GM12878 (cell line): Measurements from ENCODE around the gene CHAF1A. TPM values are rescaled to one million over a fixed set of nuclear protein-coding genes. Genes with fewer than 3 reads are reported as not detected.

Experiments used
- ATAC-seq: fragments of 200-7000 bp; cut with Tn5 transposase; 3 replicates; pipeline ENCODE4 v1.9.1; 2020; ENCODE audit warnings: mild to moderate bottlenecking, moderate library complexity
- BruUV-seq: library from RNA; stranded (reverse); fragments of 400-500 nt; replicated peaks from 2 replicates; lab custom pipeline; 2021; lab: Mats Ljungman, UMichigan
- CTCF ChIA-PET: fragments of 300-600 bp; sonication (Branson Sonifier 250); formaldehyde crosslinking; extraction: SDS; loops from one replicate; lab custom pipeline; 2021; ENCODE audit warnings: inconsistent platforms; lab: Yijun Ruan, JAX
- POLR2A ChIA-PET: fragments of 350-600 bp; formaldehyde crosslinking; extraction: SDS; loops from one replicate; lab custom pipeline; 2021; ENCODE audit warnings: inconsistent platforms; lab: Charles Lee
- RAD21 ChIA-PET: fragments of 300-600 bp; sonication (Branson Sonifier 250); formaldehyde crosslinking; loops from one replicate; lab custom pipeline; 2023; ENCODE audit warnings: antibody characterized with exemption; ENCODE audit not compliant: unreplicated experiment; lab: Charles Lee
- SMC1A ChIA-PET: fragments of 300-600 bp; sonication (Branson Sonifier 250); formaldehyde crosslinking; loops from one replicate; lab custom pipeline; 2023; ENCODE audit not compliant: unreplicated experiment, uncharacterized antibody; lab: Charles Lee
- DNase-seq: peaks from one replicate; pipeline ENCODE4 v3.0.0-alpha.2; 2011; ENCODE audit warnings: low read depth, low spot score
- FAIRE-seq: peaks from 3 replicates; lab custom pipeline; 2011; peaks lifted over from hg19 to GRCh38; lab: Jason Lieb, UNC
- H2AFZ ChIP-seq: 2 replicates; pipeline ENCODE4 v1.6.0; 2011; ENCODE audit warnings: low read depth, low read length, control low read depth; ENCODE audit not compliant: control insufficient read depth
- H3K27ac ChIP-seq: 2 replicates; pipeline ENCODE4 v1.5.1; 2011; ENCODE audit warnings: control low read depth; ENCODE audit not compliant: control insufficient read depth, insufficient read depth
- H3K27me3 ChIP-seq, 2 experiments: replicated peaks in 1 of 2; 2 replicates each; pipeline versions ENCODE4 v1.6.0 to v1.6.1; 2011; ENCODE audit warnings: low read length in 1 of 2; ENCODE audit not compliant: control insufficient read depth in 2 of 2, insufficient read depth in 2 of 2
- H3K36me3 ChIP-seq, 2 experiments: 2 replicates each; pipeline ENCODE4 v1.5.1; 2011; ENCODE audit warnings: low read length in 1 of 2; ENCODE audit not compliant: control insufficient read depth in 2 of 2, insufficient read depth in 2 of 2
- H3K4me1 ChIP-seq: 2 replicates; pipeline ENCODE4 v1.6.1; 2011; ENCODE audit warnings: mild to moderate bottlenecking, low read length, moderate library complexity, mixed read lengths; ENCODE audit not compliant: control insufficient read depth, insufficient read depth
- H3K4me2 ChIP-seq: 2 replicates; pipeline ENCODE4 v1.6.0; 2011; ENCODE audit warnings: control low read depth; ENCODE audit not compliant: control insufficient read depth, insufficient read depth
- H3K4me3 ChIP-seq: fragments of 200-600 bp; sonication (generic); 2 replicates; pipeline ENCODE4 v1.5.1; 2016
- H3K79me2 ChIP-seq: 2 replicates; pipeline ENCODE4 v1.6.0; 2011; ENCODE audit warnings: low read length; ENCODE audit not compliant: control insufficient read depth, insufficient read depth
- H3K9ac ChIP-seq: 2 replicates; pipeline ENCODE4 v1.8.0; 2011; ENCODE audit warnings: low read length, control low read depth, mixed read lengths; ENCODE audit not compliant: control insufficient read depth, insufficient read depth
- H3K9me3 ChIP-seq: replicated peaks from 3 replicates; pipeline ENCODE4 v1.5.1; 2011; ENCODE audit warnings: mild to moderate bottlenecking, low read length; ENCODE audit not compliant: control insufficient read depth, insufficient read depth
- H4K20me1 ChIP-seq: 2 replicates; pipeline ENCODE4 v1.6.0; 2011; ENCODE audit not compliant: control insufficient read depth, insufficient read depth
- WGBS: methylation state at CpG from one replicate; pipeline ENCODE4 v1.1.6; 2016; ENCODE audit warnings: low lambda C conversion rate; ENCODE audit not compliant: insufficient replicate concordance, insufficient coverage; ENCODE audit errors: missing lambda C conversion rate; 5-methylcytosine and 5-hydroxymethylcytosine counted together
- in situ Hi-C: fragments of 300-500 bp; cut with MboI; formaldehyde crosslinking; loops from 9 replicates; pipeline ENCODE4 v1.14.3; 2018; ENCODE audit warnings: mixed read lengths
- intact Hi-C: fragments of 100-400 bp; cut with micrococcal nuclease; formaldehyde crosslinking; loops from one replicate; pipeline ENCODE4 v1.14.2; 2022; ENCODE audit not compliant: unreplicated experiment
- polyA plus RNA-seq, 11 experiments: library from polyadenylated mRNA; depleted of rRNA in 4 of 11; unstranded in 6 of 11; stranded (reverse) in 5 of 11; fragments of >200 nt; fragmentation: Nextera tagmentation in 4 of 11; fragmentation: Illumina TruSeq in 1 of 11; extraction: Ambion mirVana in 4 of 11; extraction: Trizol in 1 of 11; gene quantifications; 1 replicate in 1 of 11; 2 replicates in 10 of 11; pipeline versions ENCODE4 v1.2.1 to v1.2.3, GENCODE V29; 2011 to 2016; ENCODE audit warnings: inconsistent platforms in 2 of 11, missing spikeins in 2 of 11, low read depth in 1 of 11
- total RNA-seq, 4 experiments: library from RNA; depleted of rRNA in 3 of 4; stranded (reverse); fragments of >200 nt in 3 of 4; fragmentation: Illumina TruSeq in 1 of 4; extraction: Trizol in 1 of 4; gene quantifications; 2 replicates each; pipeline versions ENCODE4 v1.2.1 to v1.2.3, GENCODE V29; 2013 to 2021
- TF ChIP-seq, protein P1 (sequence below): fragments of 450-650 bp; IDR thresholded peaks from 2 replicates; pipeline ENCODE4 v1.6.1; 2016; ENCODE audit warnings: mild to moderate bottlenecking
- TF ChIP-seq, protein P2 (sequence below): fragments of 450-650 bp; IDR thresholded peaks from 2 replicates; pipeline ENCODE4 v1.6.1; 2017; ENCODE audit warnings: mild to moderate bottlenecking, low read depth, inconsistent platforms; ENCODE audit not compliant: poor library complexity, severe bottlenecking

The CHAF1A gene
- total and polyA plus RNA-seq, 10 of the 15 experiments (the other 5 are each of a cell fraction or from before 2014, with no cell fraction given) = 1.3 to 69.1 (median 34.2) TPM

DNA sequence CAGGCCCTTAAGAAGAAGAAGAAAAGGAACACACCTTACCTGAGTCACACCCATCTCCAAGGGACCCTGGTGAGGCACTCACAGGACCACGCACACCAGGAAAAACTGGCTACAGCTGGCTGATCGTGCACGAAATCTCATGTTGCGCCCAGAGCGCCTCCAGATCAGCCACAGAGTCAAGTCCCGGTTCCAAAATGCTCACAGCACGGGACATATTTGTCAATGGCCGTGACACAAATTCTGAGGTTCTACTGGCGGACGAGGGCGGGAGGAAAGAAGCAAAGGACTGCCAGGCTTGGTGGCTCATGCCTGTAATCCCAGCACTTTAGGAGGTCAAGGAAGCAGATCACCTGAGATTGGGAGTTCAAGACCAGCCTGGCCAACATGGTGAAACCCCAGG lies 23.6 kb upstream of the CHAF1A start:
- ChIA-PET RAD21 (interaction anchor here (0.9 to 2.8 kb wide), 2 partner anchors 23 to 408 kb away, joined by 3 to 17 read pairs; partner anchors contain the start of genes CHAF1A and DAPK3), SMC1A (interaction anchor here (1.2 to 4.3 kb wide), 3 partner anchors 15 to 27 kb away, joined by 3 to 24 read pairs (median 3); no protein-coding TSS in a partner anchor)
- H3K4me3 ChIP-seq = peak overlapping the region; percentile 53
- in situ Hi-C loops = no loop called here
- no peak overlapping the region for H2AFZ ChIP-seq
- intact Hi-C loops = no loop called here
- no peaks in the 10 kb centered on the region for H3K9me3 ChIP-seq
- TF ChIP-seq, protein P1, sequence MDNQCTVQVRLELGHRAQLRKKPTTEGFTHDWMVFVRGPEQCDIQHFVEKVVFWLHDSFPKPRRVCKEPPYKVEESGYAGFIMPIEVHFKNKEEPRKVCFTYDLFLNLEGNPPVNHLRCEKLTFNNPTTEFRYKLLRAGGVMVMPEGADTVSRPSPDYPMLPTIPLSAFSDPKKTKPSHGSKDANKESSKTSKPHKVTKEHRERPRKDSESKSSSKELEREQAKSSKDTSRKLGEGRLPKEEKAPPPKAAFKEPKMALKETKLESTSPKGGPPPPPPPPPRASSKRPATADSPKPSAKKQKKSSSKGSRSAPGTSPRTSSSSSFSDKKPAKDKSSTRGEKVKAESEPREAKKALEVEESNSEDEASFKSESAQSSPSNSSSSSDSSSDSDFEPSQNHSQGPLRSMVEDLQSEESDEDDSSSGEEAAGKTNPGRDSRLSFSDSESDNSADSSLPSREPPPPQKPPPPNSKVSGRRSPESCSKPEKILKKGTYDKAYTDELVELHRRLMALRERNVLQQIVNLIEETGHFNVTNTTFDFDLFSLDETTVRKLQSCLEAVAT = 0 out of 2 replicates have a peak, but pooled peaks have one; percentile 5
- TF ChIP-seq, protein P2, sequence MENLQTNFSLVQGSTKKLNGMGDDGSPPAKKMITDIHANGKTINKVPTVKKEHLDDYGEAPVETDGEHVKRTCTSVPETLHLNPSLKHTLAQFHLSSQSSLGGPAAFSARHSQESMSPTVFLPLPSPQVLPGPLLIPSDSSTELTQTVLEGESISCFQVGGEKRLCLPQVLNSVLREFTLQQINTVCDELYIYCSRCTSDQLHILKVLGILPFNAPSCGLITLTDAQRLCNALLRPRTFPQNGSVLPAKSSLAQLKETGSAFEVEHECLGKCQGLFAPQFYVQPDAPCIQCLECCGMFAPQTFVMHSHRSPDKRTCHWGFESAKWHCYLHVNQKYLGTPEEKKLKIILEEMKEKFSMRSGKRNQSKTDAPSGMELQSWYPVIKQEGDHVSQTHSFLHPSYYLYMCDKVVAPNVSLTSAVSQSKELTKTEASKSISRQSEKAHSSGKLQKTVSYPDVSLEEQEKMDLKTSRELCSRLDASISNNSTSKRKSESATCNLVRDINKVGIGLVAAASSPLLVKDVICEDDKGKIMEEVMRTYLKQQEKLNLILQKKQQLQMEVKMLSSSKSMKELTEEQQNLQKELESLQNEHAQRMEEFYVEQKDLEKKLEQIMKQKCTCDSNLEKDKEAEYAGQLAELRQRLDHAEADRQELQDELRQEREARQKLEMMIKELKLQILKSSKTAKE = no peak
- TF ChIP-seq, all 136 proteins: peak for 1
- Histone ChIP-seq H3K27me3 (no peaks in the 10 kb centered on the region), H3K36me3 (peaks cover 5 to 9% of the 10 kb centered on the region in 2 experiments; a peak in 3 of 4 replicates), H4K20me1 (no peaks in the 10 kb centered on the region), H3K4me2 (peak overlapping the region; percentile 67), H3K4me1 (peaks cover 80% of the 10 kb centered on the region), H3K79me2 (peaks cover 86% of the 10 kb centered on the region), H3K27ac (peak overlapping the region; percentile 64), H3K9ac (peak overlapping the region; percentile 76)
- ATAC-seq = no peak
- no peak for DNase-seq
- FAIRE-seq = no peak
- BruUV-seq = no TSS peak
- ChIA-PET POLR2A (interaction anchor here (0.7 to 9.4 kb wide), 6 partner anchors 9 to 150 kb away, joined by 3 to 110 read pairs (median 6); partner anchors contain the start of genes CHAF1A, EBI3 and SH3GL1), CTCF (interaction anchor here (0.9 to 2.1 kb wide), 5 partner anchors 9 to 26 kb away, joined by 3 to 10 read pairs (median 6); partner anchors contain the start of gene CHAF1A)
- WGBS = 33% methylated on average over 11 of the region's 11 CpGs
